BLaER1 (cell line): ENCODE measurements around the gene MCEE.
"Not testable (repeated sequence)": the region's sequence is repeated elsewhere in the genome, so short reads cannot be mapped to it uniquely, and the experiment has no call there.

Experiments used
- H3K27ac ChIP-seq: shearing (Covaris generic); formaldehyde crosslinking; 2 replicates; pipeline ENCODE4 v1.8.1; 2022
- H3K27me3 ChIP-seq: shearing (Covaris generic); formaldehyde crosslinking; 2 replicates; pipeline ENCODE4 v1.8.1; 2022
- H3K36me3 ChIP-seq: shearing (Covaris generic); formaldehyde crosslinking; 2 replicates; pipeline ENCODE4 v1.8.1; 2022
- H3K4me1 ChIP-seq: shearing (Covaris generic); formaldehyde crosslinking; 2 replicates; pipeline ENCODE4 v1.8.1; 2022
- H3K4me2 ChIP-seq: shearing (Covaris generic); formaldehyde crosslinking; 2 replicates; pipeline ENCODE4 v1.8.1; 2022
- H3K4me3 ChIP-seq: shearing (Covaris generic); formaldehyde crosslinking; 2 replicates; pipeline ENCODE4 v1.8.1; 2022
- H3K9ac ChIP-seq: shearing (Covaris generic); formaldehyde crosslinking; 2 replicates; pipeline ENCODE4 v1.8.1; 2022
- H3K9me3 ChIP-seq: shearing (Covaris generic); formaldehyde crosslinking; 2 replicates; pipeline ENCODE4 v1.8.1; 2022
- H4K20me1 ChIP-seq: shearing (Covaris generic); formaldehyde crosslinking; 2 replicates; pipeline ENCODE4 v1.8.1; 2022
- Cebpa-rat ChIP-seq: shearing (Covaris generic); IDR thresholded peaks from 2 replicates; pipeline ENCODE4 v1.8.1; 2022

Gene MCEE

DNA sequence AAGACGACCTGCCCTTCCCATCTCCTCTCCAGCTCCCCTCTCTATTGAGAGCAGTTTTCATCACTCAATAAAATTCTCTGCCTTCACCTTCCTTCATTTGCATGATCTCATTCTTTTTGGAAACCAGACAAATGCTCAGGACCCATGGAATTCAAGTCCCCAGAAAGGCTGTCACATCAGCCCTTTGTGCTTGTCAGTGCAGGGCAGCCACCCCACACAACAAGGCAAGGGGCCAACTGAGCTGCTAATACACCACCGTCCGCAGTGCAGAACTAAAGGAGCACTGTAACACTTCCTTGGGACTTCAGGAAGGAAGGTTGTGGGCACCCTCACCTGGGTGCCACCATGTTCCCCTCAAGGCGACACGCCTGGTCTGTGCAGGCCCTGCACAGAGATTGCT is 26.2 kb downstream of the MCEE start:
- TF ChIP-seq Cebpa-rat = no peak
- Histone ChIP-seq H3K27me3 (no peaks in the 10 kb centered on the region), H3K27ac (no peak overlapping the region), H3K36me3 (0 out of 2 replicates have a peak, but pooled peaks cover 5% of the 10 kb centered on the region), H3K9ac (no peak overlapping the region), H3K9me3 (peaks cover 15% of the 10 kb centered on the region; the same call in 1 of the 2 replicates), H3K4me3 (no peak overlapping the region), H3K4me2 (no peak overlapping the region), H3K4me1 (peaks cover 6% of the 10 kb centered on the region; the same call in 1 of the 2 replicates), H4K20me1 (no peaks in the 10 kb centered on the region)

GRCh38 chr2:71102981-71103681 is 26.9 kb downstream of the MCEE start:
- no peaks in the 10 kb centered on the region for H3K36me3 ChIP-seq
- H3K9me3 ChIP-seq = peaks cover 15% of the 10 kb centered on the region; the same call in 1 of the 2 replicates
- H3K27me3 ChIP-seq = no peaks in the 10 kb centered on the region
- TF ChIP-seq Cebpa-rat = no peak
- H3K4me3 ChIP-seq = no peak overlapping the region
- no peaks in the 10 kb centered on the region for H4K20me1 ChIP-seq
- H3K4me2 ChIP-seq = no peak overlapping the region
- H3K9ac ChIP-seq = no peak overlapping the region
- H3K4me1 ChIP-seq = peaks cover 6% of the 10 kb centered on the region; the same call in 1 of the 2 replicates
- no peak overlapping the region for H3K27ac ChIP-seq

- peaks cover 6% of the 10 kb centered on the region; the same call in 1 of the 2 replicates for H3K4me1 ChIP-seq
- H3K36me3 ChIP-seq = no peaks in the 10 kb centered on the region
- H3K4me3 ChIP-seq = no peak overlapping the region
- no peak overlapping the region for H3K9ac ChIP-seq
- peaks cover 15% of the 10 kb centered on the region; the same call in 1 of the 2 replicates for H3K9me3 ChIP-seq
- H4K20me1 ChIP-seq = no peaks in the 10 kb centered on the region
- no peak overlapping the region for H3K27ac ChIP-seq
- no peak overlapping the region for H3K4me2 ChIP-seq
- TF ChIP-seq Cebpa-rat = no peak
- no peaks in the 10 kb centered on the region for H3K27me3 ChIP-seq
These were observed 28.4 kb downstream of the MCEE start for GRCh38 chr2:71101656-71102055.

GRCh38 chr2:71100195-71100964 is 29.6 kb downstream of the MCEE start:
- no peak overlapping the region for H3K4me3 ChIP-seq
- no peak overlapping the region for H3K27ac ChIP-seq
- no peaks in the 10 kb centered on the region for H3K27me3 ChIP-seq
- peaks cover 10% of the 10 kb centered on the region; the same call in 1 of the 2 replicates for H3K9me3 ChIP-seq
- H3K9ac ChIP-seq = no peak overlapping the region
- no peak for TF ChIP-seq Cebpa-rat
- H3K36me3 ChIP-seq = no peaks in the 10 kb centered on the region
- H4K20me1 ChIP-seq = no peaks in the 10 kb centered on the region
- H3K4me1 ChIP-seq = peaks cover 6% of the 10 kb centered on the region; the same call in 1 of the 2 replicates
- no peak overlapping the region for H3K4me2 ChIP-seq

GRCh38 chr2:71092491-71093260 is 37.4 kb downstream of the MCEE start:
- H3K9ac ChIP-seq, H3K27ac ChIP-seq, H3K27me3 ChIP-seq, H3K4me3 ChIP-seq, H3K9me3 ChIP-seq, H3K36me3 ChIP-seq, H3K4me1 ChIP-seq, H4K20me1 ChIP-seq, H3K4me2 ChIP-seq: not testable (repeated sequence)

DNA sequence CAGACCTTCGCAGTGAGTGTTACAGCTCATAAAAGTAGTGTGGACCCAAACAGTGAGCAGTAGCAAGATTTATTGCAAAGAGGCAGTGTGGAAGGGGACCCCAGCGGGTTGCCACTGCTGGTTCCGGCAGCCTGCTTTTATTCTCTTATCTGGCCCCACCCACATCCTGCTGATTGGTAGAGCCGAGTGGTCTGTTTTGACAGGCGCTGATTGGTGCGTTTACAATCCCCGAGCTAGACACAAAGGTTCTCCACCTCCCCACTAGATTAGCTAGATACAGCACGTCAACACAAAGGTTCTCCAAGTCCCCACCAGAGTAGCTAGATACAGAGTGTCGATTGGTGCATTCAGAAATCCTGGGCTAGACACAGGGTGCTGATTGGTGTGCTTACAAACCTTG is 38.2 kb downstream of the MCEE start:
- not testable (repeated sequence) for H3K4me1 ChIP-seq, H3K27me3 ChIP-seq

GRCh38 chr2:71089475-71089874 is 40.6 kb downstream of the MCEE start:
- H4K20me1 ChIP-seq, H3K27ac ChIP-seq, H3K4me1 ChIP-seq, H3K9me3 ChIP-seq, H3K4me3 ChIP-seq, H3K4me2 ChIP-seq, H3K36me3 ChIP-seq, H3K9ac ChIP-seq, H3K27me3 ChIP-seq: not testable (repeated sequence)

More for the DNA sequence above, 38.2 kb downstream of the MCEE start:
- H3K9me3 ChIP-seq, H3K27ac ChIP-seq, H4K20me1 ChIP-seq, H3K4me2 ChIP-seq, H3K36me3 ChIP-seq, H3K4me3 ChIP-seq, H3K9ac ChIP-seq: not testable (repeated sequence)

GRCh38 chr2:71085325-71086003 is 44.6 kb downstream of the MCEE start:
- not testable (repeated sequence) for H3K27ac ChIP-seq, H3K9me3 ChIP-seq

DNA sequence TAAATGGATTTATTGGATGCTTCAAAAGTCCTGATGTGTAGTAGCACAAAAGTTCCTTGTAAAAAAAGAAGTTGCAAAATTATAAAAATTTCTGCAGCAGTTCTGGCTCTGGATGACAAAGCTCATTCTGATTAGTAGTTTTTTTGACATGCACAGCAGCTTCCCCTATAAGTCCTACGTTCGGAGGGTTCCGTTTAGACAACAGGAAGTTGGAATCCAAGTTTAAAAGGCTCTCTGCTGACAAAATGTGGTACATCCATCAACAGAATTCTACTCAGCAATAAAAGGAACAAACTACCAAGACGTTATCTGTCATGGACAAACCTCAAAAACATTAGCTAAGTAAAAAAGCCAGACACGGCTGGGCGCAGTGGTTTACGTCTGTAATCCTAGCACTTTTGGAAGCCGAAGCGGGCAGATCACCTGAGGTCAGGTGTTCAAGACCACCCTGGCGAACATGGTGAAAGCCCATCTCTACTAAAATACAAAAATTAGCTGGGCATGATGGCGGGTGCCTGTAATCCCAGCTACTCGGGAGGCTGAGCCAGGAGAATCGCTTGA is 46.2 kb downstream of the MCEE start:
- not testable (repeated sequence) for H3K9me3 ChIP-seq, H4K20me1 ChIP-seq, H3K27ac ChIP-seq, H3K9ac ChIP-seq, H3K27me3 ChIP-seq, H3K4me3 ChIP-seq, H3K4me1 ChIP-seq, H3K4me2 ChIP-seq
- H3K36me3 ChIP-seq = peaks cover 13% of the 10 kb centered on the region

More at GRCh38 chr2:71085325-71086003, 44.6 kb downstream of the MCEE start:
- not testable (repeated sequence) for H3K4me2 ChIP-seq, H4K20me1 ChIP-seq, H3K4me3 ChIP-seq, H3K4me1 ChIP-seq, H3K36me3 ChIP-seq, H3K9ac ChIP-seq, H3K27me3 ChIP-seq

DNA sequence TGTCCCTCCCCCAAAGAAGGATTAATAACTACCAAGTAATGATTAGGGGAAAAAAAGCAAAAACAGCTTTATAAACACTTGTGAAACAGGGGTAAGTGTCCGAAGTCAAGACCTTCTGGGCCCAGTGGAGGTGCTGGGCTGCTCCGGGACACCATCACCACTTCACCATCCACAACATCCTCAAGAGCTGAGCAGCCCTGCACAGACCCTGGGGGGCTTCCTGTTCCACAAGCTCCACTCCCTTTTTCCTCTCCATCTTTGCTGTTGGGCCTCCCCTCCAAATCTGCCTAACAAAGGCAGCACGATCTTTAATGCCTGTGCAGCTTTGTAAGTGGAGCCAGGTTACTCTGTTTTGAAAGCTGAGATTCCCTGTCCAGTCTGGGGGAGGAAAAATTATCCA is 46.7 kb downstream of the MCEE start:
- not testable (repeated sequence) for H3K9ac ChIP-seq

More for the DNA sequence above, 46.7 kb downstream of the MCEE start:
- H3K9me3 ChIP-seq, H3K27me3 ChIP-seq, H3K27ac ChIP-seq, H4K20me1 ChIP-seq, H3K4me2 ChIP-seq, H3K4me3 ChIP-seq, H3K4me1 ChIP-seq: not testable (repeated sequence)
- peaks cover 18% of the 10 kb centered on the region for H3K36me3 ChIP-seq
